Parathyroid adenoma (tissue), 2 donors: ENCODE results near the gene C8G.

Source experiments
- H2AFZ ChIP-seq: fragments of 300-600 bp; sonication (generic); one replicate; pipeline ENCODE4 v1.7.0; 2017; ENCODE audit warnings: antibody characterized with exemption, mild to moderate bottlenecking
- H3K27ac ChIP-seq: fragments of 300-600 bp; sonication (generic); one replicate; pipeline ENCODE4 v1.7.0; 2017
- H3K27me3 ChIP-seq: fragments of 300-600 bp; sonication (generic); one replicate; pipeline ENCODE4 v1.7.0; 2017; ENCODE audit warnings: low read length; ENCODE audit not compliant: control insufficient read depth, insufficient read depth
- H3K36me3 ChIP-seq: fragments of 300-600 bp; sonication (generic); one replicate; pipeline ENCODE4 v1.7.0; 2017; ENCODE audit warnings: low read length; ENCODE audit not compliant: control insufficient read depth, insufficient read depth
- H3K4me1 ChIP-seq: fragments of 300-600 bp; sonication (generic); one replicate; pipeline ENCODE4 v1.7.0; 2017; ENCODE audit warnings: control low read depth
- H3K4me2 ChIP-seq: fragments of 300-600 bp; sonication (generic); one replicate; pipeline ENCODE4 v1.7.0; 2017; ENCODE audit warnings: low read length
- H3K4me3 ChIP-seq: fragments of 300-600 bp; sonication (generic); one replicate; pipeline ENCODE4 v1.7.0; 2017; ENCODE audit warnings: low read depth, low read length
- H3K79me2 ChIP-seq: fragments of 300-600 bp; sonication (generic); one replicate; pipeline ENCODE4 v1.7.0; 2017; ENCODE audit warnings: control low read depth
- H3K9ac ChIP-seq: fragments of 300-600 bp; sonication (generic); one replicate; pipeline ENCODE4 v1.7.0; 2017; ENCODE audit warnings: mild to moderate bottlenecking
- H3K9me3 ChIP-seq: fragments of 300-600 bp; sonication (generic); one replicate; pipeline ENCODE4 v1.7.0; 2017; ENCODE audit warnings: low read length; ENCODE audit not compliant: control insufficient read depth
- TF ChIP-seq, protein P1 (sequence below): fragments of 300-600 bp; sonication (generic); IDR thresholded peaks from one replicate; pipeline ENCODE4 v1.7.0; 2017; ENCODE audit warnings: antibody characterized with exemption, mild to moderate bottlenecking
- donor health status: primary hyperparathyroidism.

Gene C8G

GRCh38 chr9:136957461-136957860, 12.4 kb downstream of the C8G start:
- no peak overlapping the region for H3K9ac ChIP-seq
- no peak overlapping the region for H3K4me2 ChIP-seq
- H3K4me3 ChIP-seq, result no peak overlapping the region
- no peaks in the 10 kb centered on the region for H3K79me2 ChIP-seq
- H3K9me3 ChIP-seq, result no peaks in the 10 kb centered on the region
- H3K4me1 ChIP-seq, result no peaks in the 10 kb centered on the region
- no peak overlapping the region for H3K27ac ChIP-seq
- H3K36me3 ChIP-seq, result no peaks in the 10 kb centered on the region
- H2AFZ ChIP-seq, result no peak overlapping the region
- TF ChIP-seq, protein P1, sequence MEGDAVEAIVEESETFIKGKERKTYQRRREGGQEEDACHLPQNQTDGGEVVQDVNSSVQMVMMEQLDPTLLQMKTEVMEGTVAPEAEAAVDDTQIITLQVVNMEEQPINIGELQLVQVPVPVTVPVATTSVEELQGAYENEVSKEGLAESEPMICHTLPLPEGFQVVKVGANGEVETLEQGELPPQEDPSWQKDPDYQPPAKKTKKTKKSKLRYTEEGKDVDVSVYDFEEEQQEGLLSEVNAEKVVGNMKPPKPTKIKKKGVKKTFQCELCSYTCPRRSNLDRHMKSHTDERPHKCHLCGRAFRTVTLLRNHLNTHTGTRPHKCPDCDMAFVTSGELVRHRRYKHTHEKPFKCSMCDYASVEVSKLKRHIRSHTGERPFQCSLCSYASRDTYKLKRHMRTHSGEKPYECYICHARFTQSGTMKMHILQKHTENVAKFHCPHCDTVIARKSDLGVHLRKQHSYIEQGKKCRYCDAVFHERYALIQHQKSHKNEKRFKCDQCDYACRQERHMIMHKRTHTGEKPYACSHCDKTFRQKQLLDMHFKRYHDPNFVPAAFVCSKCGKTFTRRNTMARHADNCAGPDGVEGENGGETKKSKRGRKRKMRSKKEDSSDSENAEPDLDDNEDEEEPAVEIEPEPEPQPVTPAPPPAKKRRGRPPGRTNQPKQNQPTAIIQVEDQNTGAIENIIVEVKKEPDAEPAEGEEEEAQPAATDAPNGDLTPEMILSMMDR, result no peak
- H3K27me3 ChIP-seq, result no peaks in the 10 kb centered on the region

DNA sequence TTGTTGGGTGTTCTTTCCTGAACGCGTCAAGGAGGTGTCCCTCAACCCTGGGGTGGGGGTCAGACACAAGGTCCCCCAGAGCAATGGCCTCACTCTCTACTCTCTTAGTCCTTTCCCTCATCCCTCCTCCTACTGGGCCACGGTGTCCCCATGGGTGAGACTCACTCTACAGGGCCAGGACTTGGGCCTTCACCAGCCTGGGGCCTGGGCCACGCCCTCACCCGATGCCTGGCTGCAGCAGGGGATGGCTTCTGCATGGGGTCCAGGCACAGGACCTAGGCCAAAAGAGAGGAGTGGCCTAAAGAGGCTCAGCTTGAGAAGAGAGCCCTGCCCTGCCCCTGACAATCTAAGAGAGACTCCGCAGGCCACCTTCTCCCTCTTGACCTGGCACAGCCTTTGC, 12.9 kb downstream of the C8G start:
- no peak overlapping the region for H3K9ac ChIP-seq
- TF ChIP-seq, protein P1, result no peak
- no peak overlapping the region for H3K4me2 ChIP-seq
- H3K9me3 ChIP-seq, result no peaks in the 10 kb centered on the region
- H2AFZ ChIP-seq, result no peak overlapping the region
- no peak overlapping the region for H3K4me3 ChIP-seq
- no peaks in the 10 kb centered on the region for H3K36me3 ChIP-seq
- no peaks in the 10 kb centered on the region for H3K4me1 ChIP-seq
- no peak overlapping the region for H3K27ac ChIP-seq
- H3K79me2 ChIP-seq, result no peaks in the 10 kb centered on the region
- H3K27me3 ChIP-seq, result no peaks in the 10 kb centered on the region

DNA sequence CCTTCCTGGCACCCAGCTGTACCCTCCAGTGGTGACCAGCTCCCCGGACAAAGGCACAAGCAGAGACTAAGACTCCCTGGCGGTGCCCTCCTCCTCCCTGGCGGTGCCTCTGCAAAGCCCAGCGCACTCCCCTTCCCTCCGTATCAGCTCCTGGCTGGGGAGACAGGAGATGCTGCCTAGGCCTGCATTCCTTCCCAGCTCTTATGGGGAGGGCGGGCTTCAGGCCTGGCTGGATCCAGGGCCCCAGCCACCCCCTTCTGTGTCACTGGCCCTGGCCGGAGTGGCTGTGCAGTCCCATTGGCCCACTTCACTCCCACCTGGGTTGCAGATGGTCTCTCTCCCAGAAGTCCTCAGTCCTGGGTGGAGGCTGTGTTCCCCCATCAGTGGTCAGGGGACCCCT, 13.4 kb downstream of the C8G start:
- Histone ChIP-seq H3K4me2 (no peak overlapping the region), H3K27me3 (no peaks in the 10 kb centered on the region), H2AFZ (no peak overlapping the region), H3K27ac (no peak overlapping the region), H3K36me3 (no peaks in the 10 kb centered on the region), H3K4me1 (no peaks in the 10 kb centered on the region), H3K9me3 (no peaks in the 10 kb centered on the region), H3K9ac (no peak overlapping the region), H3K4me3 (no peak overlapping the region), H3K79me2 (no peaks in the 10 kb centered on the region)
- TF ChIP-seq, protein P1, result no peak

DNA sequence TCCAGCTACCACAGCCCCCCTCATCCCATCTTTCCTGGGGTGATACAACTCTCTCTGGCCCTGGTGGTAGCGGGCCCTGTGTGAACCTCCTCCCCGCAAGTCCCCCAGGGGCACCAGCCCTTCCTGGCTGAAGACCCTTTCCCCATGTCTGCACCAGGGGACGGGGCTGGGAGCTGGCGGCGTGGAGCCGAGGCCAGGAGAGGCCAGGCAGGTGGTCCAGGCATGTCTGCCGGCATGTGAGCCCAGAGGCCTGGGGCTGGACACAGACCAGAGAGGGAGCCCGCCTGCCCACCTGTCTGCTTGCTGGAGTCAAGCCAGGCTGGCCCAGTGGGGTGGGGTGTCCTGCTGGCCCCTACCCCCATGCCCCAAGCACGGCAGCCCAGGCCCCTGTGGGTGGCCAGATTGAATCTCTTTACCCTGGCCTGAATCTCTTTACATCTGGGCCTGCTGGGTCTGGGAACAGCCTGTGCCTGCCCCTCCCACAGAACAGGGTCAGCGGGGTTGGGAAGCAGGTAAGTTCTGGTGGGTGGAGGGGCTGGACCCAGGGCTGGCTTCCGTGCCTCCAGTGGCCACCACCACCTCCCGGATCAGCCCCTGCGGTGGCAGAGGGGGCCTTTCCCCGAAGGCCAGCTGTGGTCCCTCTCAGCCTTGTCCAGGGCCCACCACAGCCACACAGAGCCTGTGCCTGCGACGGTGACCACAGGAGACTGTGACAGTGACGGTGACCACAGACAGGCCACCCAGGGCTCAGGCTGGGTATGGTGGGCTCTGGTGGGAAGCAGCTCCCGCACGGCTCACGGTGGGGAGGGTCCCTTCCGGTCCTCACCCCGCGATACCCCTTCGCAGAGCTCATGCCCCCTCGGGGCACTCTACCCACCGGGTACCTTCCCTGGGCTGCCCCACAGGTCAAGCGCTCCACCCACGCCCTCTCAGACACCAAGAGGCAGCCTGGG, 14.1 kb downstream of the C8G start:
- TF ChIP-seq, protein P1, result no peak

More for the DNA sequence above, 14.1 kb downstream of the C8G start:
- Histone ChIP-seq H3K9me3 (no peaks in the 10 kb centered on the region), H3K27ac (no peak overlapping the region), H3K36me3 (no peaks in the 10 kb centered on the region), H3K4me2 (no peak overlapping the region), H3K4me1 (no peaks in the 10 kb centered on the region), H2AFZ (no peak overlapping the region), H3K79me2 (no peaks in the 10 kb centered on the region), H3K4me3 (no peak overlapping the region), H3K27me3 (no peaks in the 10 kb centered on the region), H3K9ac (no peak overlapping the region)
